RWPE1 (cell line): ENCODE data around the gene FAM227B.
A peak's percentile ranks its signal among the peaks of the same experiment; 100 is the strongest.

Experiments
- CTCF ChIA-PET: fragments of 350-600 bp; sonication (Branson Sonifier 250); formaldehyde crosslinking; extraction: SDS; loops from one replicate; lab custom pipeline; 2021; lab: Yijun Ruan, JAX
- POLR2A ChIA-PET: fragments of 400-600 bp; formaldehyde crosslinking; extraction: SDS; loops from one replicate; lab custom pipeline; 2020; ENCODE audit warnings: antibody characterized with exemption; ENCODE audit not compliant: low non-redundant PET; lab: Yijun Ruan, JAX
- DNase-seq: peaks from one replicate; pipeline ENCODE4 v3.0.0; 2012; ENCODE audit warnings: low spot score
- H3K27ac ChIP-seq: fragments of 450-650 bp; 2 replicates; pipeline ENCODE4 v1.5.1; 2017
- TF ChIP-seq, protein P1 (sequence below): fragments of 450-650 bp; conservative IDR thresholded peaks from 2 replicates; pipeline ENCODE4 v1.5.1; 2017; ENCODE audit warnings: low read depth, mild to moderate bottlenecking

The FAM227B gene

DNA sequence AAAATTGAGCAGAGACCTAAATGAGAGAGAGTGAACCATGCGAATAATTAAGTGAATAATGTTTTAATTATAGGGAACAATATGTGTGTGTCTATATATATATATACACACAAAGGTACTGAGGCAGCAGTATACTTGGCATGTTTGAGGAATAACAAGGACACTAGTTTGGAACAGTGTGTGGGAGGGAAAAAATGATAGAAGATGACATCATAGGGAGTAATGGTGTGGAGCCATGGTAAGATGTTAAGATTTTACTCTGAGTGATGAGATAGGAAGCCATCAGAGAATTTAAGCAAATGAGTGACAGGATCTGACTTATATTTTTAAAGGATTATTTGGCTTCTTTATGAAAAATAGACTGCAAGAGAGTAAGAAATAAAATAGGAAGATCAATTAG, 29.4 kb upstream of the FAM227B start:
- TF ChIP-seq, protein P1, sequence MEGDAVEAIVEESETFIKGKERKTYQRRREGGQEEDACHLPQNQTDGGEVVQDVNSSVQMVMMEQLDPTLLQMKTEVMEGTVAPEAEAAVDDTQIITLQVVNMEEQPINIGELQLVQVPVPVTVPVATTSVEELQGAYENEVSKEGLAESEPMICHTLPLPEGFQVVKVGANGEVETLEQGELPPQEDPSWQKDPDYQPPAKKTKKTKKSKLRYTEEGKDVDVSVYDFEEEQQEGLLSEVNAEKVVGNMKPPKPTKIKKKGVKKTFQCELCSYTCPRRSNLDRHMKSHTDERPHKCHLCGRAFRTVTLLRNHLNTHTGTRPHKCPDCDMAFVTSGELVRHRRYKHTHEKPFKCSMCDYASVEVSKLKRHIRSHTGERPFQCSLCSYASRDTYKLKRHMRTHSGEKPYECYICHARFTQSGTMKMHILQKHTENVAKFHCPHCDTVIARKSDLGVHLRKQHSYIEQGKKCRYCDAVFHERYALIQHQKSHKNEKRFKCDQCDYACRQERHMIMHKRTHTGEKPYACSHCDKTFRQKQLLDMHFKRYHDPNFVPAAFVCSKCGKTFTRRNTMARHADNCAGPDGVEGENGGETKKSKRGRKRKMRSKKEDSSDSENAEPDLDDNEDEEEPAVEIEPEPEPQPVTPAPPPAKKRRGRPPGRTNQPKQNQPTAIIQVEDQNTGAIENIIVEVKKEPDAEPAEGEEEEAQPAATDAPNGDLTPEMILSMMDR: no peak
- DNase-seq: no peak
- ChIA-PET CTCF (no interaction called here), POLR2A (no interaction called here)
- no peak overlapping the region for H3K27ac ChIP-seq

DNA sequence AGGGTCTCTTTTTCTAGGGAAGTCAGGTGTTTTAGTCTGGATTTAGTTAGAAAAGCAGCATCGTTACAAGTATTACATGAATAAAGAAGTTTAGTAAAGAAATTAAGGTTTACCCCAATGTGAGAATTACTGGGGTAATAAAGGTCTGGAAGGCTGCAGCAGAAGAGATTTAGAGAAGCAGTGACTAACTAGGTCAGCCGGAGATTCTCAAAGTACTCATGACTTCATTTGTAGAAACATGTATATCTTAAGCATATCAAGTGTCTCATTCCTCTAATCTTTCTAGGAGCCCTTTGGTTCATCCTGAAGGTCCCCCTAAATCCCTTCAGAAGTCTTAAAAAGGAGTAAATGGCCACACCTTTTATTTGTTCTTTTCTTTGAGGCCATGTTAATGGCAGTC, 26.3 kb upstream of the FAM227B start:
- DNase-seq: no peak
- TF ChIP-seq, protein P1: no peak
- no peak overlapping the region for H3K27ac ChIP-seq
- POLR2A ChIA-PET: no interaction called here
- CTCF ChIA-PET: no interaction called here

DNA sequence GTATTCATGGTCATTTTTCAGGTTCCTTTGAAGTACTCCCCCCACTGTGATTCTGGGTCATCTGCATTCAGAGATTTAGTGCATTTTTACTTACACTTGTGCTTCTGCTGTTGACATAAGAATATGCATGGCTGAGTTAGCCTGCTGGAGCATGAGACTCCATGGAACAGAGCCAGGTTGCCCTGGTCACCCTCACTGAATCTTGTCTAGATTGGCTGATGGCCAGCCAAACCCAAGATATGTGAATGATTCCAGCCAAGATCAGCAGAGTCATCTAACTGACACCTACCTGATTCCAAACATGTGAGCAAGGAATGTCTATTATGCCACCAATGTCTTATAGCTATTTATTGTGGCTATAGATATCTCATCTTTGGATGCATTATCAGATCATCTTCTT, 25.3 kb upstream of the FAM227B start:
- ChIA-PET CTCF (no interaction called here), POLR2A (no interaction called here)
- H3K27ac ChIP-seq: no peak overlapping the region
- TF ChIP-seq, protein P1: no peak
- DNase-seq: peak; percentile 32

DNA sequence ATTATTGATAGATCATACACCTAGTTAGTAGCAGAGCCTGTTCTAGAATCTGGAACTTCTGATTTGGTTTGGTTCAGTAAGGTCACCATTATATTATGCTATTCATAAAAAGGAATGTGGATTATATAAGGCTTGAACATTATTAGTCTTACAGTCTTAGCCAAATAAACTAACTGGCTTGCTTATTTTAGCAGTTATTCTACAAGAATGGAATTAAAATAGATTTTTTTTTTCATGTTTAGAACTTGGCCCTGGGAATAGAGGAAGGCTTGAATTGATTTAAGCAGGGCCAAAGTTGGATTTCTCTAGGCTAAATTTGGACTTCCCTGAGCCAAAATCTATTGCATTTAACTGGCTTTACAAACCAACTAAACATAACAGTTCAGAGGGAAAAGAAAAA, 24.7 kb upstream of the FAM227B start:
- CTCF ChIA-PET: no interaction called here
- TF ChIP-seq, protein P1: no peak
- no peak for DNase-seq
- POLR2A ChIA-PET: no interaction called here
- no peak overlapping the region for H3K27ac ChIP-seq

DNA sequence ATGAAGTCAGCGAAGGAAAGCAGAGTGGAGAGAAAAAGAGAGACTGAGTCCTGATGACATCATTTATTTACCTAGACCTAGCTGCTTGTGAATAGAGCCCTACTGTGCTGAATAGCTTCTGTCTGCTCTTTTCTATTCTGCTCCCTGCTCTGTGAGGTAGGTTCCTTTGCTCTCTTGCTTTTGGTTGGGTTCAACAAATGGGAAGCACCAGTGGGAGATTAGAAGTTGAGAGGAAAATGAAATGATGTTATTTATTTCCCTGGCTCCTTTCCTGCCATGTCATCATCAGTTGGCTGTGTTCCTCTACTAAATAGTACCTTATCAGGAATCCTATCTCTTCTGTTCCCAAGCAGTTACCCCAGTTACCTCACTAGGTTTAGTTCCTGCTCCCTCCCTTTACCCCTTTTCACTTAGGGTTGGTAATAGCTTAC, 23.8 kb upstream of the FAM227B start:
- H3K27ac ChIP-seq: no peak overlapping the region
- CTCF ChIA-PET: no interaction called here
- DNase-seq: no peak
- POLR2A ChIA-PET: no interaction called here
- TF ChIP-seq, protein P1: no peak

DNA sequence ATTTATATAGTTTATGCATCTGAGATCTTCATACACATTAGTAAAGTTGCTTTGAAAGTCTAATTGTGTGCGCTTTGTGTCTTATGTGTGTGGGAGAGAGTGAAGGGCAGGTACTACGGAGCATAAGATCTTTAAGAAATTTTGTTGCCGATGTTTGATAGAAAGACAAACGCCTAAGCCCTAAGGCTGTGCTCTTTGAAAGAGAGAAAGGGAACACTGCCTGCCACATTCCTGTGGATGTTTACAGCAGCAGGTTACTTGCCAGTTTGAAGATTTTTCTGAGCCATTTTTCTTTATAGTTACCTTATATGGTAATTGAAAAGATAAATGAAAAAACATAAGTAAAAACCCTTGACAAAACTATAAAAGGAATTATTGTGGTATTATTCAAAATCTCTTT, 17.2 kb upstream of the FAM227B start:
- no peak overlapping the region for H3K27ac ChIP-seq
- TF ChIP-seq, protein P1: no peak
- DNase-seq: no peak
- CTCF ChIA-PET: no interaction called here
- POLR2A ChIA-PET: no interaction called here

DNA sequence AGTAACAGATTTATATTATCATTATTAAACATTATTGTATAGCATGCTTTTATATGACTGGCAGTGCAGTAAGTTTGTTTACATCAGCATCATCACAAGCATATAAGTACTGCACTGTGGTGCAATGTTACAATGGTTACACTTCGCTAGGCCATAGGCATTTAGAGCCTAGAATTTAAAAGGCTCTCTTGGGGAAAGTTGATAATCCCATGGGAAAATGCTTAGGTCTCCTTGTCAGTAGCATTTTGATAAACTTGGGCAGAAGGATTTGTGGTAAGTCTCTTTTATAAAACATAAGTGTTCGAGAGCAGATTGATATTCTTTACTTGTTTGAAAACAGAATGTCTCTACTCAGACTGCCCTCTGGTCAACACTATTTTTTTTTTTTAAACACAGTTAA, 7.8 kb upstream of the FAM227B start:
- ChIA-PET CTCF (no interaction called here), POLR2A (no interaction called here)
- TF ChIP-seq, protein P1: no peak
- no peak overlapping the region for H3K27ac ChIP-seq
- DNase-seq: no peak
